K562 (cell line): ENCODE measurements around the gene BBS1. TPM values are rescaled to one million over a fixed set of nuclear protein-coding genes. Genes with fewer than 3 reads are reported as not detected.

Source experiments
- ATAC-seq: fragments of 200-7000 bp; cut with Tn5 transposase; 3 replicates; pipeline ENCODE4 v1.9.1; 2020; ENCODE audit warnings: moderate library complexity
- BruUV-seq: library from RNA; stranded (reverse); fragments of 400-500 nt; replicated peaks from 2 replicates; lab custom pipeline; 2021; lab: Mats Ljungman, UMichigan
- CTCF ChIA-PET: fragments of 300-600 bp; formaldehyde crosslinking; extraction: SDS; loops from one replicate; lab custom pipeline; 2021; ENCODE audit warnings: low intra/inter-chr PET ratio; lab: Yijun Ruan, JAX
- POLR2A ChIA-PET: fragments of 300-600, 350-650 bp; sonication (Branson Sonifier 250); formaldehyde crosslinking; extraction: SDS; loops from one replicate; lab custom pipeline; 2021; ENCODE audit warnings: antibody characterized with exemption, inconsistent platforms; lab: Yijun Ruan, JAX
- DNase-seq, 4 experiments: peaks; one replicate each; pipeline versions ENCODE4 v3.0.0 to v3.0.0-alpha.2; 2011 to 2018; ENCODE audit warnings: low spot score in 3 of 4, mixed read lengths in 3 of 4; ENCODE audit errors: extremely low read depth in 1 of 4
- FAIRE-seq: peaks from 2 replicates; lab custom pipeline; 2011; peaks lifted over from hg19 to GRCh38; lab: Jason Lieb, UNC
- H2AFZ ChIP-seq: 2 replicates; pipeline ENCODE4 v1.6.0; 2011; ENCODE audit warnings: low read depth, low read length, control low read depth, inconsistent platforms
- H3K27ac ChIP-seq: fragments of 200-600 bp; 3 replicates; pipeline ENCODE4 v1.8.0; 2011; ENCODE audit warnings: low read depth, mild to moderate bottlenecking, control low read depth, inconsistent platforms, low read length, moderate library complexity, mixed read lengths; ENCODE audit errors: extremely low read depth
- H3K27me3 ChIP-seq, 2 experiments: fragments of 300-600 bp in 1 of 2; 2 replicates in 1 of 2; 3 replicates in 1 of 2; pipeline versions ENCODE4 v1.6.0 to v1.8.0; 2011; ENCODE audit warnings: inconsistent platforms in 2 of 2, low read length in 2 of 2, mild to moderate bottlenecking in 1 of 2, mixed read lengths in 1 of 2, moderate library complexity in 1 of 2; ENCODE audit not compliant: control insufficient read depth in 2 of 2, insufficient read depth in 2 of 2
- H3K36me3 ChIP-seq: fragments of 300-600 bp; 3 replicates; pipeline ENCODE4 v1.8.0; 2011; ENCODE audit warnings: mild to moderate bottlenecking, low read length, inconsistent platforms; ENCODE audit not compliant: control insufficient read depth, insufficient read depth
- H3K4me1 ChIP-seq, 2 experiments: fragments of 200-600 bp in 1 of 2; replicated peaks in 1 of 2; 2 replicates in 1 of 2; 3 replicates in 1 of 2; pipeline versions ENCODE4 v1.5.1 to v1.8.0; 2011; ENCODE audit warnings: inconsistent platforms in 2 of 2, low read length in 2 of 2, mild to moderate bottlenecking in 1 of 2, mixed read lengths in 1 of 2, moderate library complexity in 1 of 2; ENCODE audit not compliant: control insufficient read depth in 2 of 2, insufficient read depth in 2 of 2
- H3K4me2 ChIP-seq: 2 replicates; pipeline ENCODE4 v1.6.1; 2011; ENCODE audit warnings: low read length, control low read depth, inconsistent platforms, mixed read lengths; ENCODE audit not compliant: insufficient read depth
- H3K4me3 ChIP-seq: fragments of 200-600 bp; sonication (generic), shearing (Covaris generic); 2 replicates; pipeline ENCODE4 v1.5.1; 2016; ENCODE audit warnings: control low read depth, inconsistent platforms
- H3K79me2 ChIP-seq: fragments of 200-600 bp; 3 replicates; pipeline ENCODE4 v1.8.0; 2011; ENCODE audit warnings: low read length, inconsistent platforms; ENCODE audit not compliant: control insufficient read depth, insufficient read depth
- H3K9ac ChIP-seq, 2 experiments: 2 replicates each; pipeline versions ENCODE4 v1.6.0 to v1.6.1; 2011; ENCODE audit warnings: low read depth in 2 of 2, low read length in 2 of 2, control low read depth in 1 of 2, inconsistent platforms in 1 of 2, mild to moderate bottlenecking in 1 of 2, mixed read lengths in 1 of 2; ENCODE audit not compliant: insufficient read depth in 1 of 2
- H3K9me1 ChIP-seq: one replicate; pipeline ENCODE4 v1.6.0; 2011; ENCODE audit warnings: inconsistent platforms, mild to moderate bottlenecking, low read length, moderate library complexity; ENCODE audit not compliant: control insufficient read depth, insufficient read depth
- H3K9me3 ChIP-seq: replicated peaks from 2 replicates; pipeline ENCODE4 v1.5.1; 2011; ENCODE audit warnings: low read depth, low read length, inconsistent platforms; ENCODE audit not compliant: control insufficient read depth, insufficient read depth
- H4K20me1 ChIP-seq: replicated peaks from 2 replicates; pipeline ENCODE4 v1.6.1; 2011; ENCODE audit warnings: low read length, inconsistent platforms, mixed read lengths; ENCODE audit not compliant: control insufficient read depth, insufficient read depth
- ZNF518B ChIP-seq: fragments of 250-450 bp; sonication (Bioruptor Pico); IDR thresholded peaks from 2 replicates; pipeline ENCODE4 v1.5.0; 2021; ENCODE audit warnings: mild to moderate bottlenecking, moderate library complexity
- WGBS: fragments of 100-300 bp; shearing (Covaris generic); methylation state at CpG from one replicate; pipeline ENCODE4 v1.1.6; 2016; ENCODE audit warnings: low coverage, mixed read lengths; ENCODE audit not compliant: insufficient coverage; ENCODE audit errors: missing lambda C conversion rate; 5-methylcytosine and 5-hydroxymethylcytosine counted together
- in situ Hi-C: fragments of 300-500 bp; cut with MboI; formaldehyde crosslinking; loops from 4 replicates; pipeline ENCODE4 v1.15.0; 2018; ENCODE audit warnings: inconsistent platforms, mixed read lengths
- intact Hi-C: fragments of 100-400 bp; cut with micrococcal nuclease; formaldehyde crosslinking; loops from 2 replicates; pipeline ENCODE4 v1.14.2; 2022
- polyA plus RNA-seq, 8 experiments: library from polyadenylated mRNA; depleted of rRNA in 4 of 8; stranded (reverse) in 5 of 8; unstranded in 3 of 8; fragments of >200 nt; fragmentation: Nextera tagmentation in 2 of 8; fragmentation: Illumina TruSeq in 1 of 8; extraction: Ambion mirVana in 2 of 8; extraction: Trizol in 1 of 8; gene quantifications; 2 replicates each; pipeline versions ENCODE4 v1.2.1 to v1.2.3, GENCODE V29; 2011 to 2014; ENCODE audit warnings: inconsistent platforms in 1 of 8, missing spikeins in 1 of 8
- total RNA-seq, 7 experiments: library from RNA; depleted of rRNA in 6 of 7; stranded (reverse); fragments of >200 nt in 6 of 7; fragmentation: Illumina TruSeq in 2 of 7; extraction: Trizol in 2 of 7; gene quantifications; 2 replicates each; pipeline versions ENCODE4 v1.2.1 to v1.2.3, GENCODE V29; 2011 to 2021; ENCODE audit warnings: low replicate concordance in 1 of 7

BBS1 gene
- total and polyA plus RNA-seq, 9 of the 15 experiments (the other 6 are each of a cell fraction or from before 2014, with no cell fraction given), result 9.0 to 19.8 (median 12.1) TPM

DNA sequence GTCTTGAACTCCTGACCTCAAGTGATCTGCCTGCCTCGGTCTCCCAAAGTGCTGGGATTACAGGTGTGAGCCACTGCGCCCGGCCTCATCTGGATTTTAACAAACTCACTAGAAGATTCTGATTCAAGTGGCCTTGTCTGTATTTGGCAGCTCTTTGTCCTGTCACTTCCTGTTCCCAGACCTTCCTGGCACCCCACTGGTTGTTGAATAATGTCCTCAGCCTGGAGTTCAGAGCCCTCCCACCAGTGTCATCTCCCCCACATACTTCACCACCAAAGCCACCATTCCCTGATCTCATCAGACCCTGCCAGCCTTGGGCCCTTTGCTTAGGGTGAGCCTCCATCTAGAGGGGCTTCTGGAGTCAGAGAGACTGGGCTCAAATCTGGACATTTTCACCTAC, 40.4 kb upstream of the BBS1 start:
- H3K36me3 ChIP-seq, result peaks cover 3% of the 10 kb centered on the region; the same call in 1 of the 3 replicates
- H3K9me1 ChIP-seq, result no peaks in the 10 kb centered on the region
- 0 out of 2 replicates have a peak, but pooled peaks cover 6% of the 10 kb centered on the region for H4K20me1 ChIP-seq
- peaks cover 0 to 27% of the 10 kb centered on the region in 2 experiments; a peak in 3 of 5 replicates for H3K4me1 ChIP-seq
- ATAC-seq (no peak), FAIRE-seq (no peak), DNase-seq (no peak)
- H3K4me3 ChIP-seq, result no peak overlapping the region
- no peaks in the 10 kb centered on the region for H3K27me3 ChIP-seq
- BruUV-seq, result no TSS peak
- no peak for TF ChIP-seq ZNF518B (CRISPR knock-in tag)
- H2AFZ ChIP-seq, result no peak overlapping the region
- no peak overlapping the region for H3K4me2 ChIP-seq
- WGBS, result 71% methylated on average over 3 of the region's 3 CpGs
- no peak overlapping the region for H3K9ac ChIP-seq
- intact Hi-C loops, result no loop called here
- in situ Hi-C loops, result no loop called here
- POLR2A ChIA-PET, result interaction anchor here (0.6 to 0.9 kb wide), 2 partner anchors 10 to 38 kb away, joined by 3 to 4 read pairs; partner anchors contain the start of gene DPP3
- H3K79me2 ChIP-seq, result no peaks in the 10 kb centered on the region
- CTCF ChIA-PET, result no interaction called here
- no peak overlapping the region for H3K27ac ChIP-seq
- H3K9me3 ChIP-seq, result no peaks in the 10 kb centered on the region
